Heart left ventricle (tissue), 16 donors: Measurements from ENCODE around the gene GGTA1. TPM values are rescaled to one million over a fixed set of nuclear protein-coding genes. Genes with fewer than 3 reads are reported as not detected.

Source experiments
- ATAC-seq, 4 donors: fragments of 200-7000 bp; cut with Tn5 transposase; one replicate each; pipeline ENCODE4 v1.9.1; 2020 to 2022; ENCODE audit warnings: moderate library complexity in 4 of 4, mild to moderate bottlenecking in 3 of 4, moderate number of reproducible peaks in 1 of 4
- DNase-seq, 5 donors: peaks; one replicate each; pipeline ENCODE4 v3.0.0-alpha.2; 2020
- H3K27ac ChIP-seq, 12 donors: fragments of 200-600 bp; sonication (generic) in 4 of 12; one replicate each; pipeline versions ENCODE4 v1.5.0 to v1.8.0; 2016 to 2022; ENCODE audit warnings: mild to moderate bottlenecking in 2 of 12
- H3K27me3 ChIP-seq, 9 donors: fragments of 200-600 bp; sonication (generic) in 2 of 9; one replicate each; pipeline versions ENCODE4 v1.5.1 to v1.8.0; 2016 to 2022; ENCODE audit warnings: mild to moderate bottlenecking in 3 of 9
- H3K36me3 ChIP-seq, 9 donors: fragments of 200-600 bp; sonication (generic) in 2 of 9; one replicate each; pipeline versions ENCODE4 v1.5.0 to v1.8.0; 2018 to 2022; ENCODE audit warnings: mild to moderate bottlenecking in 2 of 9
- H3K4me1 ChIP-seq, 12 donors: fragments of 200-600 bp; sonication (generic) in 4 of 12; one replicate each; pipeline versions ENCODE4 v1.5.0 to v1.8.0; 2016 to 2022; ENCODE audit warnings: mild to moderate bottlenecking in 3 of 12
- H3K4me3 ChIP-seq, 12 donors: fragments of 200-600 bp; sonication (generic) in 4 of 12; one replicate each; pipeline versions ENCODE4 v1.5.0 to v1.8.0; 2017 to 2022; ENCODE audit warnings: mild to moderate bottlenecking in 9 of 12, moderate library complexity in 4 of 12
- H3K9me3 ChIP-seq, 12 donors: fragments of 200-600 bp; sonication (generic) in 4 of 12; one replicate each; pipeline versions ENCODE4 v1.5.0 to v1.8.0; 2016 to 2022; ENCODE audit warnings: mild to moderate bottlenecking in 1 of 12
- POLR2A ChIP-seq, 2 donors: fragments of 450-650 bp; IDR thresholded peaks; one replicate each; pipeline ENCODE4 v1.6.1; 2017; ENCODE audit warnings: antibody characterized with exemption in 2 of 2, mild to moderate bottlenecking in 2 of 2, moderate library complexity in 2 of 2
- whole genome bisulfite sequencing, 4 donors: extraction: QIAGEN DNeasy Blood & Tissue Kit in 2 of 4; methylation state at CpG; one replicate each; pipeline versions ENCODE4 v1.1.5 to v1.1.7; 2013 to 2018; 5-methylcytosine and 5-hydroxymethylcytosine counted together
- intact Hi-C, 10 donors: fragments of 100-400 bp; cut with DNase I; formaldehyde crosslinking; loops; one replicate each; pipeline versions ENCODE4 v1.11.1 to v1.14.2; 2022
- polyA plus RNA-seq, 2 donors: library from polyadenylated mRNA; stranded (reverse); fragments of 200-250 nt; gene quantifications; one replicate each; pipeline ENCODE4 v1.2.3, GENCODE V29; 2013
- total RNA-seq, 9 donors: library from RNA; depleted of rRNA in 2 of 9; stranded (reverse); fragments of >200 nt in 2 of 9; fragmentation: NEBNext Ultra II Directional in 3 of 9; extraction: Animal tissue kit (Norgen Biotek cat#: 25700) in 3 of 9; gene quantifications; one replicate each; pipeline versions ENCODE4 v1.1.0 to v1.2.4, GENCODE V29; 2016 to 2023
- TF ChIP-seq, protein P1 (sequence below), 12 donors: fragments of 200-600 bp; sonication (generic) in 4 of 12; IDR thresholded peaks; one replicate each; pipeline versions ENCODE4 v1.5.0 to v1.8.0; 2018 to 2022; ENCODE audit warnings: antibody characterized with exemption in 12 of 12, mild to moderate bottlenecking in 5 of 12
- donor health status: ischemic (EF 13 %, LVEDD 7.1; RV severe dilation, severe dysfunction).
- donor health status: healthy with polysubstance abuse.
- donor health status: DM: no; HTN: yes; CAD: no.
- donor health status: DM: no; HTN: no; CAD: no.
- donor health status: ischemic (EF 25% LVEDD 6.9; RV normal size, moderate dysfunction).
- donor health status: ischemic (EF 25% LVEDD 5.7; RV mildly dilated, moderate dysfunction).
- donor health status: healthy.
- donor health status: DM: yes; HTN: yes; CAD: no.
- donor health status: ischemic (EF 35%, LVEDD 5.7; RV mildly dilated, moderate dysfunction).
- donor health status: nonischemic (EF 11% LVEDD 7.7; RV severe dilation, severe dysfunction).
- donor health status: DM: yes; HTN: yes; CAD: no.
- donor health status: PGD.
- donor health status: ischemic (EF 29% LVEDD 5.4; RV normal size, mild dysfunction).
- donor health status: nonischemic (EF 23%, LVEDD 6.1; RV moderate dilation, normal function).

Gene GGTA1
- total and polyA plus RNA-seq, 11 donors = 1.8 to 47.7 (median 8.0) TPM

DNA sequence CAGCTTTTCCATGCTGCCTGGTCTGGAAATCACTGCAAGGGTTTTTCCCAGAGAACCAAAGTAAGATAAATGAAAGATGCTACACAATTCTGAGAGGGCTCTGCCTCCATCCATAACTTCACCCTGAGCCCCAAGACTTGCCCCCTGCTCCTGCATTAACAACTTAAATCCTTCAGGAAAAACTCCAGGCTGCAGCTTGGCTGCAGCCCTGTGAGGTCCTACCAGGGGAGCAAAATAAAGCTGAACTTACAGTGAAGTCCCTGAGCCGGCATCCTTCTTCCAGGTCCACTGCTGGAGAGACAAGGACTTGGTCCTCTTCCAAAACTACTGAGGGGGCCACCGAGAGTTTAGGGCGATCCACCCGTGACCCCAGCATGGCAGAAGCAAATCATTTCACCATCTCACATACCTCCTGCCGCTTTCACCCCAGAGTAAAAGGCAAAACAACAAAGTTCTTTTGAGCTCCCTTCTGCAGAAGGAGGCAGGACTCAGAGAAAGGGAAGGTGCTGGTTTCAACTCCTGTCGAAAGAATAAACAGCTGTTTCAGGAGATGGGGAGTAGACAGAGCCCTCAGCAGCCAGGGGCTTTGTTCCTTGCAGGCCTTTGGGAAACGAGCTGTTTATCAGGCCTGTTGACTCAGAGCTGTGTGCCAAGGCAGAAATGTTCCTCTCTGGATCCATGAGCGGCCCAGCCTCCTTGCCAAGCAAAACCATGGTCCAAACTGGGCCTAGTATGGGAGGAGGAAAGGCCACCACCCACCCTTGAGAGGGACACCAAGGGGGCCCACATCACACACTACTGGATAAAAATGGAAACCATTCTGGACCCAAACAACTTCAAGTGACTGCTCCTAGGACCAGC is 20.6 kb downstream of the GGTA1 start:
- Histone ChIP-seq H3K27ac (peak overlapping the region in 11 of 12 donors; percentile 20 to 66 (median 48)), H3K9me3 (no peaks in the 10 kb centered on the region), H3K27me3 (no peaks in the 10 kb centered on the region), H3K4me3 (no peak overlapping the region), H3K4me1 (peaks cover 0 to 69% (median 51%) of the 10 kb centered on the region in 12 donors), H3K36me3 (no peaks in the 10 kb centered on the region)
- no peak for TF ChIP-seq POLR2A (IDR thresholded peaks at IDR 0.05)
- TF ChIP-seq, protein P1, sequence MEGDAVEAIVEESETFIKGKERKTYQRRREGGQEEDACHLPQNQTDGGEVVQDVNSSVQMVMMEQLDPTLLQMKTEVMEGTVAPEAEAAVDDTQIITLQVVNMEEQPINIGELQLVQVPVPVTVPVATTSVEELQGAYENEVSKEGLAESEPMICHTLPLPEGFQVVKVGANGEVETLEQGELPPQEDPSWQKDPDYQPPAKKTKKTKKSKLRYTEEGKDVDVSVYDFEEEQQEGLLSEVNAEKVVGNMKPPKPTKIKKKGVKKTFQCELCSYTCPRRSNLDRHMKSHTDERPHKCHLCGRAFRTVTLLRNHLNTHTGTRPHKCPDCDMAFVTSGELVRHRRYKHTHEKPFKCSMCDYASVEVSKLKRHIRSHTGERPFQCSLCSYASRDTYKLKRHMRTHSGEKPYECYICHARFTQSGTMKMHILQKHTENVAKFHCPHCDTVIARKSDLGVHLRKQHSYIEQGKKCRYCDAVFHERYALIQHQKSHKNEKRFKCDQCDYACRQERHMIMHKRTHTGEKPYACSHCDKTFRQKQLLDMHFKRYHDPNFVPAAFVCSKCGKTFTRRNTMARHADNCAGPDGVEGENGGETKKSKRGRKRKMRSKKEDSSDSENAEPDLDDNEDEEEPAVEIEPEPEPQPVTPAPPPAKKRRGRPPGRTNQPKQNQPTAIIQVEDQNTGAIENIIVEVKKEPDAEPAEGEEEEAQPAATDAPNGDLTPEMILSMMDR (IDR thresholded peaks at IDR 0.05) = no peak
- peak; percentile 29 to 63 (median 40) for ATAC-seq
- intact Hi-C loops = no loop called here
- no peak for DNase-seq
- 23 to 50% (median 39%) methylated on average over 7 to 8 of the region's 8 CpGs for WGBS, 4 donors

DNA sequence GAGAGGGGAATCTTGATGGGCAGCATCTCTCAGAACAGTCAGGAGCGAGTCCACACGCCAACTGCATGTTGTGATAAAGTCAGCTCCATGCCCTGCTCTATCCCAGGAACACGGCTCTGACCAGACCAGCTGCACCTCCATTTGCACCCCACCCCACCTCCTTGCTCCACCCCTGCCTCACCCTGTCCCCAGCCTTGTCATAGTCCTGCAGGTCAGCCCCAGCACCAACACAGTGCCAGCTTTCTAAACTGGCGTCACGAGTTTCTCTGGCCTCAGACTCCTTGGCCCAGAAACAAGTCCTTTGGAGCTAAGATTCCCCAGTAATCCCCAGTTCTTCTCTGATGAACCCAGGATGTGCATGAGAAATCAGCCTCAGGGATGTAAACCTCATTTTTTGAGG is 23.5 kb downstream of the GGTA1 start:
- Histone ChIP-seq H3K9me3 (no peaks in the 10 kb centered on the region), H3K27ac (peak overlapping the region in 2 of 12 donors; percentile 13 to 82), H3K4me1 (peaks cover 0 to 73% (median 47%) of the 10 kb centered on the region in 12 donors), H3K27me3 (no peaks in the 10 kb centered on the region), H3K36me3 (no peaks in the 10 kb centered on the region), H3K4me3 (no peak overlapping the region)
- 62 to 86% (median 71%) methylated on average over 5 of the region's 5 CpGs for WGBS, 4 donors
- no peak for DNase-seq
- ATAC-seq = peak in 1 of 4 donors; percentile 19
- intact Hi-C loops = no loop called here
- no peak for TF ChIP-seq POLR2A (IDR thresholded peaks at IDR 0.05)
- TF ChIP-seq, protein P1 (IDR thresholded peaks at IDR 0.05) = no peak

GRCh38 chr9:121474231-121474947 is 25.3 kb downstream of the GGTA1 start:
- intact Hi-C loops = no loop called here
- H3K9me3 ChIP-seq = no peaks in the 10 kb centered on the region
- 46 to 58% (median 53%) methylated on average over 10 of the region's 10 CpGs for WGBS, 4 donors
- H3K27ac ChIP-seq = peak overlapping the region; percentile 38 to 87 (median 70)
- no peaks in the 10 kb centered on the region for H3K27me3 ChIP-seq
- H3K4me3 ChIP-seq = no peak overlapping the region
- DNase-seq (peak in 1 of 5 donors; percentile 45), ATAC-seq (peak; percentile 46 to 89 (median 84))
- H3K4me1 ChIP-seq = peaks cover 0 to 61% (median 36%) of the 10 kb centered on the region in 12 donors
- H3K36me3 ChIP-seq = no peaks in the 10 kb centered on the region
- TF ChIP-seq, protein P1 (IDR thresholded peaks at IDR 0.05) = no peak
- TF ChIP-seq POLR2A (IDR thresholded peaks at IDR 0.05) = no peak

GRCh38 chr9:121473229-121473628 is 26.4 kb downstream of the GGTA1 start:
- TF ChIP-seq, protein P1 (IDR thresholded peaks at IDR 0.05) = no peak
- no peak for TF ChIP-seq POLR2A (IDR thresholded peaks at IDR 0.05)
- Histone ChIP-seq H3K36me3 (no peaks in the 10 kb centered on the region), H3K9me3 (no peaks in the 10 kb centered on the region), H3K27ac (peak overlapping the region in 4 of 12 donors; percentile 30 to 82 (median 74)), H3K4me1 (peaks cover 0 to 49% (median 25%) of the 10 kb centered on the region in 12 donors), H3K4me3 (no peak overlapping the region), H3K27me3 (no peaks in the 10 kb centered on the region)
- intact Hi-C loops = no loop called here
- DNase-seq (no peak), ATAC-seq (no peak)
- WGBS, 4 donors = 41 to 59% (median 50%) methylated on average over 6 of the region's 6 CpGs
